Left lung (tissue), 10 donors: Measurements from ENCODE around the gene DMD. TPM values are rescaled to one million over a fixed set of nuclear protein-coding genes. Genes with fewer than 3 reads are reported as not detected.

Experiments
- ATAC-seq: fragments of 200-7000 bp; cut with Tn5 transposase; one replicate; pipeline ENCODE4 v1.9.1; 2020; ENCODE audit warnings: moderate library complexity
- DNase-seq, 4 donors: peaks; one replicate each; pipeline ENCODE4 v3.0.0-alpha.2; 2013 to 2020
- H3K27ac ChIP-seq, 2 donors: fragments of 200-600 bp; sonication (generic) in 1 of 2; one replicate each; pipeline versions ENCODE4 v1.5.0 to v1.8.0; 2020 to 2021
- H3K27me3 ChIP-seq, 2 donors: fragments of 200-600 bp; sonication (generic) in 1 of 2; one replicate each; pipeline versions ENCODE4 v1.5.0 to v1.8.0; 2020 to 2021
- H3K36me3 ChIP-seq, 2 donors: fragments of 200-600 bp; sonication (generic) in 1 of 2; one replicate each; pipeline versions ENCODE4 v1.5.0 to v1.8.0; 2020 to 2021
- H3K4me1 ChIP-seq, 2 donors: fragments of 200-600 bp; one replicate each; pipeline ENCODE4 v1.8.0; 2021
- H3K4me3 ChIP-seq, 2 donors: fragments of 200-600 bp; sonication (generic) in 1 of 2; one replicate each; pipeline versions ENCODE4 v1.5.0 to v1.8.0; 2020 to 2021; ENCODE audit warnings: mild to moderate bottlenecking in 1 of 2
- H3K9me3 ChIP-seq, 2 donors: fragments of 200-600 bp; sonication (generic) in 1 of 2; one replicate each; pipeline versions ENCODE4 v1.5.0 to v1.8.0; 2020 to 2021
- intact Hi-C, 2 donors: fragments of 100-400 bp; cut with DNase I; formaldehyde crosslinking; loops; one replicate each; pipeline versions ENCODE4 v1.11.2 to v1.14.2; 2022
- polyA plus RNA-seq, 6 donors: library from polyadenylated mRNA; unstranded; fragments of 120-200 nt; gene quantifications; one replicate each; pipeline ENCODE4 v1.2.1, GENCODE V29; 2013; ENCODE audit not compliant: insufficient read length in 6 of 6
- total RNA-seq, 2 donors: library from RNA; stranded (reverse); fragmentation: NEBNext Ultra II Directional; extraction: Animal tissue kit (Norgen Biotek cat#: 25700); gene quantifications; one replicate each; pipeline ENCODE4 v1.2.1, GENCODE V29; 2021
- TF ChIP-seq, protein P1 (sequence below), 2 donors: fragments of 200-600 bp; sonication (generic) in 1 of 2; IDR thresholded peaks; one replicate each; pipeline versions ENCODE4 v1.5.0 to v1.8.0; 2021; ENCODE audit warnings: antibody characterized with exemption in 2 of 2
- donor health status: DM: no; HTN: yes; CAD: no.
- donor health status: DM: no; HTN: no; CAD: no.

The DMD gene
- total and polyA plus RNA-seq, 8 donors: 16.6 to 68.8 (median 54.0) TPM

DNA sequence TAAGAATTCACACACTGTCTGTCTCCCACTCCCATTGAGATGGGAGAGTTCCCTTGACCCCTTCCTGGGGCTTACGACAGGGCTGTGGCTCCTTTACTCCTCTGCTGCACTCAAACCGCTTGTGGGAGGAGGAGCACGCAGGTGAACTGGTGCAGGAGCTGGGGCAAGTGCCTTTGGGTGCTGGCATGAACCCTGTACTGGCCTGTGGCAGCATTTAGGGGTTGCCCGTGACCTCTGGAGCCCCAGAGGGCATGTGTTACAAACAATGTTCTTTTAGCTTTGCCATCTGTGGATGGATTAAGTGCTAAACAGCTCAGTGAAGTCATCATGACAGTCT lies 2117.7 kb downstream of the DMD start:
- DNase-seq (no peak), ATAC-seq (no peak)
- no peak overlapping the region for H3K27ac ChIP-seq
- TF ChIP-seq, protein P1, sequence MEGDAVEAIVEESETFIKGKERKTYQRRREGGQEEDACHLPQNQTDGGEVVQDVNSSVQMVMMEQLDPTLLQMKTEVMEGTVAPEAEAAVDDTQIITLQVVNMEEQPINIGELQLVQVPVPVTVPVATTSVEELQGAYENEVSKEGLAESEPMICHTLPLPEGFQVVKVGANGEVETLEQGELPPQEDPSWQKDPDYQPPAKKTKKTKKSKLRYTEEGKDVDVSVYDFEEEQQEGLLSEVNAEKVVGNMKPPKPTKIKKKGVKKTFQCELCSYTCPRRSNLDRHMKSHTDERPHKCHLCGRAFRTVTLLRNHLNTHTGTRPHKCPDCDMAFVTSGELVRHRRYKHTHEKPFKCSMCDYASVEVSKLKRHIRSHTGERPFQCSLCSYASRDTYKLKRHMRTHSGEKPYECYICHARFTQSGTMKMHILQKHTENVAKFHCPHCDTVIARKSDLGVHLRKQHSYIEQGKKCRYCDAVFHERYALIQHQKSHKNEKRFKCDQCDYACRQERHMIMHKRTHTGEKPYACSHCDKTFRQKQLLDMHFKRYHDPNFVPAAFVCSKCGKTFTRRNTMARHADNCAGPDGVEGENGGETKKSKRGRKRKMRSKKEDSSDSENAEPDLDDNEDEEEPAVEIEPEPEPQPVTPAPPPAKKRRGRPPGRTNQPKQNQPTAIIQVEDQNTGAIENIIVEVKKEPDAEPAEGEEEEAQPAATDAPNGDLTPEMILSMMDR (IDR thresholded peaks at IDR 0.05): no peak
- H3K4me3 ChIP-seq: no peak overlapping the region
- no peaks in the 10 kb centered on the region for H3K9me3 ChIP-seq
- H3K4me1 ChIP-seq: no peaks in the 10 kb centered on the region
- intact Hi-C loops: no loop called here
- no peaks in the 10 kb centered on the region for H3K27me3 ChIP-seq
- no peaks in the 10 kb centered on the region for H3K36me3 ChIP-seq

DNA sequence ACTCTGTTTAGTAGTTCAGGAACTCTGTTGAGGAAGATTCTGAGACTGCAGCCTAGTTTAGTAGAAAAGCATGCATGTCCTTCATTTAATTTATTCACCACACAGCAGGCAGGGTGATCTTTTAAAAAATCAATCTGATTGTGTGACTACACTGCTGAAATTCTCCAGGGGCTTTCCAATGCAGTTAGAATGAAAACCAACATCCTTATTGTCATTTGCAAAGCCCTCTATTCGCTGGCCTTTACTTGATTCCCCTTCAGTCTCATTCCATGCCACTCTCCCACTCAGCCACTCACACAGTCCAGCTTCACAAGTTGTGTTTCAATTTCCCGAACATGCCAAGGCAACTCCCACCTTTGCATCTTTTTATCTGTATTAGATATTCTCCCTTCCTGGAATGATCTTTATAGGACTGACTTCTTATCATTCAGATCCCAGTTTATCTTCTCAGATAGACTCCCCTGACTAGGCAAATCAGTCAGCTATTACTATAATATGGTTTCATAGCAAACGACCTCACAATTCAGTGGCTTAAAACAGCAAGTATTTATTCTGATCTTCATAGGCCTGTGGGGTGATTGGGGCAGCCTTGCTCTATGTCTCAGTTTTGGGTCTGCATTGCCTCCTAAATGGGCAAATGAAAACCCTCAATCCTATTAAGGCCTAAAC lies 2118.2 kb downstream of the DMD start:
- no peaks in the 10 kb centered on the region for H3K36me3 ChIP-seq
- DNase-seq: no peak
- TF ChIP-seq, protein P1 (IDR thresholded peaks at IDR 0.05): no peak
- H3K27ac ChIP-seq: no peak overlapping the region
- no peaks in the 10 kb centered on the region for H3K27me3 ChIP-seq
- ATAC-seq: no peak
- intact Hi-C loops: no loop called here
- H3K4me3 ChIP-seq: no peak overlapping the region
- no peaks in the 10 kb centered on the region for H3K9me3 ChIP-seq
- no peaks in the 10 kb centered on the region for H3K4me1 ChIP-seq

DNA sequence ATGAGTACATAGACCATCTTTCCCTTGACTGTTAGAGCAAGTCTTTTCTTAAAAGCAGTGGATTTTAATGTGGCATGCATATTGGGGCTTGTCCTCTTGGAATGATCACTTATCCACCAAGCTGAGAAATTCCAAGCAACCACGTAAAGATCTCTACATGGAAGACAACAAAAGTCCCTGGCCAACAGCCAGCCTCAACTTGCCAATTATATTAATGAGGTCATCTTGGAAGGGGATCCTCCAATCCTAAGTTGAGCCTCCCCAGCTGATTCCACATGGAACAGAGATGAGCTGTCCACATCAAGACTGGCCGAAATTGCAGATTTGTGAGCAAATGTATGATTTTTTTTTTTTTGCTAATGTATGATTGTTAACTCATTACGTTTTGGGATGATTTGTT lies 2118.9 kb downstream of the DMD start:
- TF ChIP-seq, protein P1 (IDR thresholded peaks at IDR 0.05): no peak
- Histone ChIP-seq H3K9me3 (no peaks in the 10 kb centered on the region), H3K4me3 (no peak overlapping the region), H3K36me3 (no peaks in the 10 kb centered on the region), H3K27me3 (no peaks in the 10 kb centered on the region), H3K27ac (no peak overlapping the region), H3K4me1 (no peaks in the 10 kb centered on the region)
- intact Hi-C loops: no loop called here
- no peak for ATAC-seq
- no peak for DNase-seq

DNA sequence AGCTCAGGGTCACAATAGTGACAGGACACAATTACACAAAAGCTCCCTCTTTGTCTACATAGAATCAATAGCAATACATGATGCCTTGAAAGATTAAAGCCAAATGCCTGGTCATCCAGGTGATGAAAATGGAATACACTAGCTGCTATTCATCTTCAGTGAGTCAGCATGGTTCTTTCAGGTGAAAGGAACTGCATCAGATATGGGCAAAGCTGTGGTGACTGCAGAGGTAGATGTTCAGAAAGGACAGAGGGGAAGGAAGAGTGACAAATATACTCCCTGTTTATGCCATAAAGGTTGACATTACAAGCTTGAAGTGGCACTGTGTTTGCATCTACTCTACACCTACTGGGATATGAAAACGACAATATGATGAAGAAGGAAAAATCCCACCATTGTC lies 2119.5 kb downstream of the DMD start:
- no peak for DNase-seq
- Histone ChIP-seq H3K9me3 (no peaks in the 10 kb centered on the region), H3K27ac (no peak overlapping the region), H3K4me1 (no peaks in the 10 kb centered on the region), H3K4me3 (no peak overlapping the region), H3K36me3 (no peaks in the 10 kb centered on the region), H3K27me3 (no peaks in the 10 kb centered on the region)
- TF ChIP-seq, protein P1 (IDR thresholded peaks at IDR 0.05): no peak
- ATAC-seq: no peak
- intact Hi-C loops: no loop called here

DNA sequence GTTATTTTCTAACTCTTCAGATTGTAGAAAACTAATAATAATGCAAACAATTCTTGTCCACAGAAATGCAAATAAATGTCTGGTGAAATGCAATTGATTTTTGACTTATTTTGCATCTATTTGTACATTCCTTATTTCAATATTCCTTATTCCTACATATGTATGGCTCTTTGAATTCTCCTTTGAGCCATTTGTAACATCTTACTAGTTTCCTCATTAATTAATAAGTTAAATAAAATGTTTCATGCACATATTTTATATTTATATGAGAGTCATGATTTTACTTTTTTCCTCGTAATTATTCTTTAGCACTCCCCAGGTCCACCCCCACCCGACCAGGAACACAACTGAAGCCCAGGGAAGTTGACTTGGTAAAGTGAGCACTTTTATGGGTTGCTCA lies 2136.8 kb downstream of the DMD start:
- TF ChIP-seq, protein P1 (IDR thresholded peaks at IDR 0.05): no peak
- intact Hi-C loops: no loop called here
- no peaks in the 10 kb centered on the region for H3K4me1 ChIP-seq
- H3K9me3 ChIP-seq: no peaks in the 10 kb centered on the region
- H3K27ac ChIP-seq: no peak overlapping the region
- H3K36me3 ChIP-seq: no peaks in the 10 kb centered on the region
- DNase-seq: no peak
- no peak for ATAC-seq
- H3K4me3 ChIP-seq: no peak overlapping the region
- no peaks in the 10 kb centered on the region for H3K27me3 ChIP-seq
